ENCODE results near the gene DKK2. TPM values are rescaled to one million over a fixed set of nuclear protein-coding genes. Genes with fewer than 3 reads are reported as not detected.

The DKK2 gene
- total and polyA plus RNA-seq, 9 of the 15 experiments (the other 6 are each of a cell fraction or from before 2014, with no cell fraction given): not detected

DNA sequence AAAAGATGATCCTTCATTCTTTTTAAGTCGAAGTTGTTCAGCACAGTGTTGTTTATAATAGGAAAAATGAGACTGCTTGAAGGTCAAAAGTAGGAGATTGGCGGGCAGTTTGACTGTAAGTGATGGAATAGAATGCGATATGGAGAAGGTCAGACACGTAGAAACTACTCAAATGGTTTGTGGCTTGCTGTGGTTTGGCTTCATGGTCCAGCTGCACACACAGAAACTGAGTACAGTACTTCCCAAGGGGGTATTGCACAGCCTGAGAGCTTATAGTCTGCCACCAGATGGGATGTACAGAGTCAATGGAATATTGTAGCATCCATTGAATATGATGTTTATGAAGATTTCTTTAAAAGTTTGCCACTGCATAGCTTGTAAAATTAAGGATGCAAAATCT is 41.1 kb upstream of the DKK2 start:
- TF ChIP-seq NR2F6 (CRISPR knock-in tag; IDR thresholded peaks at IDR 0.05) (no peak), KHSRP (IDR thresholded peaks at IDR 0.05) (no peak), ZBTB8A (IDR thresholded peaks at IDR 0.05; ENCODE audit: partially characterized antibody) (no peak), KLF6 (CRISPR knock-in tag; IDR thresholded peaks at IDR 0.05; ENCODE audit: borderline replicate concordance) (no peak), PTBP1 (IDR thresholded peaks at IDR 0.05; ENCODE audit: low read depth, low read length) (no peak), PML (IDR thresholded peaks at IDR 0.05; ENCODE audit: low read length) (no peak), POLR2B (IDR thresholded peaks at IDR 0.05; ENCODE audit: low read depth, partially characterized antibody) (no peak), SLC30A9 (CRISPR knock-in tag; IDR thresholded peaks at IDR 0.05) (no peak), ATF1 (CRISPR knock-in tag; IDR thresholded peaks at IDR 0.05) (no peak), ATF1 (tag; IDR thresholded peaks at IDR 0.05) (no peak), MYBL2 (IDR thresholded peaks at IDR 0.05; ENCODE audit: low read depth) (no peak), MYBL2 (CRISPR knock-in tag; IDR thresholded peaks at IDR 0.05; ENCODE audit: borderline replicate concordance) (no peak), CBX3 (IDR thresholded peaks at IDR 0.05; ENCODE audit: borderline replicate concordance in 1 of 2, low read length in 2 of 2) (no peak), NONO (IDR thresholded peaks at IDR 0.05; ENCODE audit: low read depth in 2 of 2, low read length in 1 of 2) (no peak)
- TF ChIP-seq, protein P1, sequence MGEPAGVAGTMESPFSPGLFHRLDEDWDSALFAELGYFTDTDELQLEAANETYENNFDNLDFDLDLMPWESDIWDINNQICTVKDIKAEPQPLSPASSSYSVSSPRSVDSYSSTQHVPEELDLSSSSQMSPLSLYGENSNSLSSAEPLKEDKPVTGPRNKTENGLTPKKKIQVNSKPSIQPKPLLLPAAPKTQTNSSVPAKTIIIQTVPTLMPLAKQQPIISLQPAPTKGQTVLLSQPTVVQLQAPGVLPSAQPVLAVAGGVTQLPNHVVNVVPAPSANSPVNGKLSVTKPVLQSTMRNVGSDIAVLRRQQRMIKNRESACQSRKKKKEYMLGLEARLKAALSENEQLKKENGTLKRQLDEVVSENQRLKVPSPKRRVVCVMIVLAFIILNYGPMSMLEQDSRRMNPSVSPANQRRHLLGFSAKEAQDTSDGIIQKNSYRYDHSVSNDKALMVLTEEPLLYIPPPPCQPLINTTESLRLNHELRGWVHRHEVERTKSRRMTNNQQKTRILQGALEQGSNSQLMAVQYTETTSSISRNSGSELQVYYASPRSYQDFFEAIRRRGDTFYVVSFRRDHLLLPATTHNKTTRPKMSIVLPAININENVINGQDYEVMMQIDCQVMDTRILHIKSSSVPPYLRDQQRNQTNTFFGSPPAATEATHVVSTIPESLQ (CRISPR knock-in tag; IDR thresholded peaks at IDR 0.05): no peak
- TF ChIP-seq, protein P2, sequence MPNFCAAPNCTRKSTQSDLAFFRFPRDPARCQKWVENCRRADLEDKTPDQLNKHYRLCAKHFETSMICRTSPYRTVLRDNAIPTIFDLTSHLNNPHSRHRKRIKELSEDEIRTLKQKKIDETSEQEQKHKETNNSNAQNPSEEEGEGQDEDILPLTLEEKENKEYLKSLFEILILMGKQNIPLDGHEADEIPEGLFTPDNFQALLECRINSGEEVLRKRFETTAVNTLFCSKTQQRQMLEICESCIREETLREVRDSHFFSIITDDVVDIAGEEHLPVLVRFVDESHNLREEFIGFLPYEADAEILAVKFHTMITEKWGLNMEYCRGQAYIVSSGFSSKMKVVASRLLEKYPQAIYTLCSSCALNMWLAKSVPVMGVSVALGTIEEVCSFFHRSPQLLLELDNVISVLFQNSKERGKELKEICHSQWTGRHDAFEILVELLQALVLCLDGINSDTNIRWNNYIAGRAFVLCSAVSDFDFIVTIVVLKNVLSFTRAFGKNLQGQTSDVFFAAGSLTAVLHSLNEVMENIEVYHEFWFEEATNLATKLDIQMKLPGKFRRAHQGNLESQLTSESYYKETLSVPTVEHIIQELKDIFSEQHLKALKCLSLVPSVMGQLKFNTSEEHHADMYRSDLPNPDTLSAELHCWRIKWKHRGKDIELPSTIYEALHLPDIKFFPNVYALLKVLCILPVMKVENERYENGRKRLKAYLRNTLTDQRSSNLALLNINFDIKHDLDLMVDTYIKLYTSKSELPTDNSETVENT (CRISPR knock-in tag; IDR thresholded peaks at IDR 0.05): no peak
- Histone ChIP-seq H3K4me3 (no peak overlapping the region), H3K79me2 (ENCODE audit: control insufficient read depth, insufficient read depth, low read length) (no peaks in the 10 kb centered on the region), H3K27me3 (ENCODE audit: control insufficient read depth in 2 of 2, insufficient read depth in 2 of 2, low read length in 2 of 2) (no peaks in the 10 kb centered on the region), H3K9me1 (ENCODE audit: control insufficient read depth, insufficient read depth, low read length) (no peaks in the 10 kb centered on the region), H3K4me2 (ENCODE audit: insufficient read depth, low read length) (no peak overlapping the region), H3K36me3 (ENCODE audit: control insufficient read depth, insufficient read depth, low read length) (no peaks in the 10 kb centered on the region), H3K4me1 (replicated peaks in 1 of 2; ENCODE audit: control insufficient read depth in 2 of 2, insufficient read depth in 2 of 2, low read length in 2 of 2) (no peaks in the 10 kb centered on the region), H3K9me3 (replicated peaks; ENCODE audit: control insufficient read depth, insufficient read depth, low read depth, low read length) (no peaks in the 10 kb centered on the region), H2AFZ (ENCODE audit: low read depth, low read length) (no peak overlapping the region), H3K9ac (ENCODE audit: insufficient read depth in 1 of 2, low read depth in 2 of 2, low read length in 2 of 2) (no peak overlapping the region), H4K20me1 (replicated peaks; ENCODE audit: control insufficient read depth, insufficient read depth, low read length) (no peaks in the 10 kb centered on the region), H3K27ac (ENCODE audit: extremely low read depth, low read depth, low read length) (no peak overlapping the region)
- ChIA-PET POLR2A (no interaction called here), CTCF (ENCODE audit: low intra/inter-chr PET ratio) (no interaction called here)
- BruUV-seq (replicated peaks): no TSS peak
- DNase-seq (ENCODE audit: extremely low read depth in 1 of 4, low spot score in 3 of 4): no peak
- in situ Hi-C loops (cut with MboI): no loop called here
- ATAC-seq: no peak
- WGBS (ENCODE audit: insufficient coverage, low coverage, missing lambda C conversion rate): 0% methylated on average over 4 of the region's 4 CpGs
- no peak for FAIRE-seq
- intact Hi-C loops (cut with micrococcal nuclease): no loop called here
